GM18517 (cell line): Measurements from ENCODE around the gene ABHD15.
"Not testable (repeated sequence)": the region's sequence is repeated elsewhere in the genome, so short reads cannot be mapped to it uniquely, and the experiment has no call there.

Experiments
- ATAC-seq: cut with Tn5 transposase; IDR thresholded peaks from one replicate; pipeline ENCODE4 v1.9.1; 2021; ENCODE audit warnings: mild to moderate bottlenecking, moderate library complexity; ENCODE audit not compliant: unreplicated experiment

The ABHD15 gene

DNA sequence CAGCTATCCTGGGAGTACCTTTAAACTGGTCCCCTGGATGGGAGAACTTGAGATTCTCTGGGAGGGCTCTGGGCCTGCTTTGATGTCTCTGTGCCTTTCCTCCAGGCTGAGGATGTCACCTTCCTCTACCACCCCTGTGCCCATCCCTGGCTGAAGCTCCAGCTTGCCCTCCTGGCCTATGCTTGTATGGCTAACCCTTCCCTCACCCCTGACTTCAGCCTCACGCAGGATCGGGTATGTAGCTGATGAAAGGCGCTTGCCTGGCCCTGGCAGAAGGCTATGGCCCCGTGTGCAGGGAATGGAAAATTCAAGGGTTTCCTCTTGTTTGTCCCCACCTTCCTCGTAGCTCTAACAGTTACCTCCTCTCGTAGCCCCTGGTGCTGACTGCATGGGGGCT, 4.6 kb upstream of the ABHD15 start:
- no peak for ATAC-seq

DNA sequence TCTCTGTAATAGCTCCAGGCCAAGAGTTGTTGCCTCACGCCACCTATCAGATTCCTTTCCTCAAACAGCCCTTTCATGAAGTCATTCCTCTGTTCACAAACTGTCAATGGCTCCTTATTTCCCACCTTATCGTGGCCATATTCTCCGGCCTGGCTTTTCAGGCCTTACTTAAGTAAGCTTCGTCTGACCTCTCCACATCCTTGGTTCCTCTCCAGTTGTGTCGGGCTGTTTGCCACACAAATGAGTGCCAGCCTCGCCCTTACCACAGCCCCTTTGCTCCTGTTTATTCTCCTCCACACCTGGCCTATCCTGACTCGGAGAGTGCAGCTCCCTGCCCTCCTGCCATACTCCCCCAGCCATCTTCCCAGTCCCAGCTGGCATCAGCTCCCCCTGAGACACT, 3.7 kb upstream of the ABHD15 start:
- no peak for ATAC-seq

DNA sequence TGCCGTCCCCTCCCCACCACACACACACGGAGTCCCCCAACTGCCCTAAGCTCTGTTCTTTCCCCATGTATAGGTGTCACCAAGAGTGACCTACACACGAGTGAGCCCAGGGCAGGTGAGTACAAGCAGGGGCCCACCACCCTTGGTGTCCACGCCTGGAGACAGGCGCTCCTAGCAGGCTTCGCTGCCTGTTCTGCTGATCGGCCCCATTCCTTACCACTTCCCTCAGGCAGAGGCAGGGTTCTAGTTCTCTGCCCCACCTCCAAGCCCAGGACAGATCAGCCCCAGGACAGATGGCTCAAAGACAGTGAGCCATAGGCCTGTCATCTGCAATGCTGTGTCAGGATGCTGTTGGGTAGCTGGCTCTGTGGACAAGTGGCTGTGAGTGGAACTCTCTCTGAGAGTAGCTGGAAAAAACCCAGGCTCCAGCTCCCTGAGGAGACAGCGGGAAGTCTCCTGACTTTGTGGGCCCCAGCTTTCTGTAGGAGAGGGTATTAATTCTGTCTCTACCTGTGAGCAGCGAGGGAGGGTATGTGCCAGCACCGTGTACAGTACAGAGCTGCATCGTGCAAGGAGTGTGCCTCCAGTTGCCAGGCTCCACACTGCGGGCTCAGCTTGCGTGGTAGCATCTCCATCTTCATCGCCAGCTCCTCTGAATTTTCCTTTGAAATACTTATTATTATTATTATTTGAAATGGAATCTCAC, 2.6 kb upstream of the ABHD15 start:
- ATAC-seq = no peak

DNA sequence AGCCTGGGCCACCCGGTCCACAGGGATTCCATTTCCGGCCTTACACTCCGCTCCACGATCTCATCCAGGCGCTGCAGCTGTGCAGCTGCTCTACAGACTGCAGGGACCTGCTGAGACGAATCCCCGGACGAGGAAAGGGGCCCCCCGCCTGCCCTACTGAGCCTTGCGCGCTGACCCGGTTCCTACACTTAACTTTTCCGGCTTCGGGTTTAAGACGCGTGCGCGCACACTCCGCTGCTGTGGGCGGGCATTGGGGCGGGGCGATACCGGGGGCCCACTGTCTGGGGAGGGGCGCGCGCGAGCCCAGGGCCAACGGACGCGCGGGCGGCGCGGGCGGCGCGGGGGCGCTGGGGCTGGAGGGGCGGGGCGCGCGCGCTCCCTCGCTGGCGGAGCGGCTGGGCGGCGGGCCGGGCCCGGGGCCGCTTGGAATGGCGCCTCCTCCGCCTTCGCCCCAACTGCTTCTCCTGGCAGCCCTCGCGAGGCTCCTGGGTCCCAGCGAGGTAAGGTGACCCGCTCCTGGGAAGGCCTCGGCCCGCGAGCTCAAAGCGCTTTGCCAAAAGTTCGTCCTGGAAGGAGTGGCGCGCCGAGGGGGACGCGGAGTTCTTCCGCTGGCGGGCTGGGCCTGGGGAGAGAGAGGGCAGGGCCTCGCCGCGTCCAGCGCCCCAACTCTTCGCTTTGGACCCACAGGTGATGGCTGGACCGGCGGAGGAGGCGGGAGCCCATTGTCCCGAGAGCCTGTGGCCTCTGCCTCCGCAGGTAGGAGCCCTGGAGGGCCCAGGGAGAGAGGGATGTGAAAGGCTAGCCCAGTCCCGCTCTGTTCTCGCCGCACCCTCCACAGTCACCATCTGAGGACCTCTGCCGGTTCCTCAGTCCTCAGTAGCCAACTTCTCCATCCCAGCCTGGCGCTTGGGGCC, 1.8 kb upstream of the ABHD15 start, which contains the start of gene TP53I13:
Gene TP53I13 (plus strand): TSS at position 371 of the 914 bp plus-strand sequence. CDS start 58 bp downstream, at position 429.
- ATAC-seq = peak; percentile 24

DNA sequence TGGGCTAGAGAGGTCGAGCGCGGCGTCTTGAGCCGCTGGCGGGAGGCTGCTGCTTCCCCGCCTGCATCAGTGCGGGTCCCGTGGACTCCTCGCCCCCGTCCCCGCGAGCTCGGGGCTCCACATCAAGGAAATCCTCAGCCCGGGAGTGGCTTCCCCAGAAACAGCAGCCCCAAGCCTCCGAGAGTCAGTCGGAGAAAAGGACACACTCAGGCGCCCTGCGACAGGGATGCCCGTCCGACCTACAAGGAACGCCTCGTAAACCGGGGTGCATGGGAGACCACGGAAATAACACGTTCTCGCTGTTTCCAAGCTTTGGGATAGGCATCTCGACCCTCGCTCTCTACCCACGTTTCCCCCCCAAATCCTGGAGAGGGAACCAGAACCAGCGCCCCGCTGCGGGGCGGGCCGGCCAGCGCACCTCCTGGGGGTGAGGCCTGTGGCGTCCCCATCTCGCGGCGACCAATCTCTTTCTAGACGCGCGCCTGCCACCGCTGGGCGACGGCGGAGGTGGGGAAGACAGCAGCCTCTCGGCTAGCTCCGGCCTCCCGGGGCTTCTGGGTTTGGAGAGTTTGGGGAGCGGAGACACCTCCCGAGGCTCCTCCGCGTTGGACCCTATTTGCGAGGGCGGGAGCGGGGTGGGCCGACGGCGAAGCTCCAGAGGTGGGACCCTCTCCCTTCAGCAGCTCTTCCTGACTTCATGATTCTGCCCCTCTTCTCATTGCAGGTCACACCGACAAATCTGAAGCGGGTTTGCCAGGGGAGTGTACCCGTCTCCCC, 905 bp upstream of the ABHD15 start:
- peak; percentile 40 for ATAC-seq

DNA sequence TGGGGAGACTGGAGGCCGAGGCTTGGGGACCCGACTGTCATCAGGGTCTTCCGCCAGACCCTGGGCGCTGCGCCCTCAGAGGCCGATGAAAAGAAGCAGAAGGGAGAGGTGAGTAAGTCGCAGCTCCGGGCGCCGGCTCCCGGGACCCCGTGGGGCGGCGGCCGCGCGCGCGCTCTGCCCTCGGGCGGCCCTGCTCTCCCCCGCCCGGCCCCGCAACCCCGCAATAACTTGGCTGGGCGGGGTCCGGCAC, 392 bp upstream of the ABHD15 start:
- peak; percentile 6 for ATAC-seq

DNA sequence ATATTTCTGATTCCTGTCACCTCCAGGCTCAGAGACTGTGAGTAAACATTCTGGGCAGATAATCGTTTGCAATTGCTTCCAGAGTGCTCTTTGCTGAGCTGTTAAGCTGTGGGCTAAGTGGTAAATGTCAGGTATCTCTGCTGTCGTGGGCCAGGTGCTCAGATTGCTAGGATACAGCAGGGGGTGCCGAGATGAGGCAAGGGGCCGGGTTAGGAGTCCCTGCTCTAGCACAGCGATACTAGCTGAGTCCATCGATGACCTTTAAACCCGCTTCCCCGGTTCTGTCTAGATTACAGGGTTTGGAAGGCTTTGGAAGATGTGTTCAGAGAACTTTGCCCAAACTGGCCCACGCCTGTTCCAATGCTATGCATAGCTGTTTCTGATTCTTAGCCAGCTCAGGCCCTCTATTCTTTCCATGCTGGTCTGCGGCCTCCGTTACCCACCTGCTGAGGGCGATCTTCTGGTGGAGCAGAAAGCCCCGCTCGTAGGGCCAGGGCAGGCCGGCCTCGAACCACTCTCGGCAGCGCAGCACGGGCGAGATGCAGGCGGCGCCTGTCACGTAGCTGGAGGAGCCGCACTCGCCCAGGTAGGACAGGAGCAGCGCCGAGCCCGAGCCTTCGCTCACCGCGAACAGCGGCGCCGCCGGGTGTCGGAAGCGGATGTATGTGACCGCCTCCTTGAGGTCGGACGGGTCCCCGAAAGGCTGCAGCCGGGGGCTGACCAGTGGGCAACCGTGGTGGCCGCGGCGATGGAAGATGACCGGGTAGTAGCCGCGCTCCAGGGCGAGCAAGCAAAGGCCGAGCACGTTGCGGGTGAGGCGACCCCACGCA, 979 bp downstream of the ABHD15 start:
- ATAC-seq = peak; percentile 13

DNA sequence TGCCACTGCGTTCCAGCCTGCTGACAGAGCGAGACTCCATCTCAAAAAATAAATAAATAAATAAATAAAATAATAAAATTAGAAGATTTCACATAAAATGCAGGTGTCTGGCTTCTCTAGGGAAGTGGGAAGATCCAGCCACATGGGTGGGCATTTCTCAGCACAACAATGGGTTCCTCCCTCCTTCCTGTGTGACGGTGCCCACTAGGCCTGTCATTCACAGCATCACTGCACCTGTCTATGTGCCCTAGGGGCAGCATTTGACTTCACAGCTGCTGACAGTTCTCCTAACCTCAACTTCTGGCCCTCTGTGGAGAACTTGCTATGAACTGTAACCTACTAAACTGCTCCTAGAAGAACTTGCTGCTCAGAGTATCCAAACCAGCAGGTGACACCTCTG, 3.0 kb downstream of the ABHD15 start:
- no peak for ATAC-seq

DNA sequence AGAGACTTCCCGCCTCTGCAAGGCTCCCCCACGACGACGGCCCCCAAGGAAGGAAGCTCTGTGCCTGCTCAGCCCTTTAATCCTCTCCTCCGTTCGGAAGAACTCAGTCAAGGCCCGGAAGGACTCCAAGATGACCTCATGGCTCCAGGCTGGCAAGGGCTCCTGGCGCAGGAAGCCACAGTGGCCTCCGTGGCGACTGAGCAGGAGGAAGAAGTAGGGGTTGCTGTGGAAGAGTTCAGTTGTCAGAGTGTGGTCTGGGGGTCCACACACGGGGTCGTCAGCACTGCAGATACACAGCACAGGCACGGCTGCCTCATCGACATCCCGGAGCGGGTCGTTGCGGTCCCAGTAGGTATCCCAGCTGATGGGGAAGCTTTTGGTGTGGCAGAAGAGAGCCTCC, 4.2 kb downstream of the ABHD15 start:
- ATAC-seq = no peak

DNA sequence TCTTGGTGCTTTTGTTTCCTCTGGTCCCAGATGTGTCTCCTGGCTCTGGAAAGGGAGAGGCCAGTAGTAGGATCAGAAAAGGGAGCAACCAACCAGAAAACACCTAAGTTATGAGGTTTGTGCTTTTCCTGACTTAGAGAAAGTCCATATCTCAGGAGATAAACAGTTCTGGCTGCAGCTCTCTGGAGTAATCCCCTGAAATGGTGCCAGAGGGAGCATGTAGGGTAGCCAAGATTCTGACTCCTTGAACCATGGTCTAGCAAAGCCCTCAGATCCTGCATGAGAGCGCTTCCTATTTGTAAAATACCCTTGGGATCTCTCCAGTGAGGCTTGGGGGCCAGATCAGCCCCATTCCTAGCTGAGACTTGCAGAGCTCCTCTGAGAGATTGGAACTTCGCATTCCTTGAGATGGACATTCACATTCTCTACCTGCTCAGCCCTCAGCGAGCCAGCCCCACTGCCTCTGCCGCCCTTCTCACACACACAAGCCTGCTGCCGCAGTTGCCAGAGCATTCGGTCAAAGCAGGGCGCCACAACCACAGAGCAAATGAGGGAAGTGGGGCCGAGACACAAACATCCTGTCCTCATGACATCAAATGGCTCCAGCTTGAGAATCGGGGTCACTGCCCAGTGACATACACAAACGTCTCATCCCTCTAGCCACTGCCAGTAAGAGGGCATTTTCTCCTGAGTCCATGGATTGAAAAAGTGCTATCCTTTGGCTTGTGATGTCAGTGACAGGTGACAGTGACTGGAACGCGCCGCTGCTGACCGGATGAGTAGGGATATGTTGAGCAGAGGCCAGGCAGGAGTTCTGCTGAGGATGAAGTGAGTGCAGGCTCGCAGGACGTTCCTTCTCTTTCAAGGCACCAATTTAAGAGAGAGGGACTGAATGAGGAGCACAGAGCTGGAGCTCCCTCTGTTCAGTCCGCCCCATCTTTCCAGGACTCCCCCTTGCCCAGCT, 5.0 kb downstream of the ABHD15 start:
- ATAC-seq = no peak

DNA sequence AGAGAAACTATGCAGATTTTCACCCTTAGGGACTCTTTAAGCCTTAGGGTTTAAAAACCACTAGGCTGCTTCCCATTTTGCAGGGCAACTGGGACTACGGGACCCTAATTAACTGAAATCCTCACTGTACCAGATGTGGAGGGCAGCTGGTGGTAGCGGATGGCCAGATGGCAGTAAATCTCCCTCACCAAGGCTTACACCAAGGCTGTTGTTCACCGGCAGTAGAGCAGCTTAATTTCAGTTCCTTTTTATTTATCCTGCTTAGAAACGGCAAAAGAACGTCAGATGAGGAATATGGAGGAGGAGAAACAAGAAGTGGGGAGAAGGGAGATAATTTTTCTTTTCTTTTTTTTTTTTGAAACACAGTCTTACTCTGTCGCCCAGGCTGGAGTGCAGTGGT, 6.5 kb downstream of the ABHD15 start:
- no peak for ATAC-seq

DNA sequence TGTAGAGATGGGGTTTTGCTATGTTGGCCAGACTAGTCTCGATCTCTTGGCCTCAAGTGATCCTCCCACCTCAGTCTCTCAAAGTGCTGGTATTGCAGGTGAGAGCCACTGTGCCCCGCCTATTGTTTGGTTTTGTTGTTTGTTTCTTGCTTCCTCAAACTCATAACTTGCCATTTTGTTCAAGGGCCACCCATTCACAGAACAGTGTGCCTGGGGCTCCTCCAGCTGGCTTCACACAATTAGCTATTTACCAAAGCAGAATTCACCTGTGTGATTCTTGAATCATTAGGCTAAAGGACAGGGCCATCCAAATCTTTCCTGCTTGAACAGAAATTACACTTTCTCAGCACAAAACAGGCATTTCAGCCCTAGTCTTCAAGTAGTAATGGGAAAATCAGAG, 7.2 kb downstream of the ABHD15 start:
- no peak for ATAC-seq

DNA sequence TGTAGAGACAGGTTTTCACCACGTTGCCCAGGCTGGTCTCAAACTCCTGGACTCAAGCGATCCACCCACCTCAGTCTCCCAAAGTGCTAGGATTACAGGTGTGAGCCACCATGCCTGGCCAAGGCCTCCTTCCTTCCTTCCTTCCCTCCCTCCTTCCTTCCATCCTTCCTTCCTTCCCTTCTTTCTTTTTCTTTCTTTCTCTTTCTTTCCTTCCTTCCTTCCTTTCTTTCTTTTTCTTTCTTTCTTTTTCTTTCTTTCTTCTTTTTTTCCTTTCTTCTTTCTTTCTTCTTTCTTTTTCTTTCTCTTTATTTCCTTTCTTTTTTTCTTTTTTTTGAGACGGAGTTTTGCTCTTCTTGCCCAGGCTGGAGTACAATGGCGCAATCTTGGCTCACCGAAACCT, 8.7 kb downstream of the ABHD15 start:
- ATAC-seq = not testable (repeated sequence)

DNA sequence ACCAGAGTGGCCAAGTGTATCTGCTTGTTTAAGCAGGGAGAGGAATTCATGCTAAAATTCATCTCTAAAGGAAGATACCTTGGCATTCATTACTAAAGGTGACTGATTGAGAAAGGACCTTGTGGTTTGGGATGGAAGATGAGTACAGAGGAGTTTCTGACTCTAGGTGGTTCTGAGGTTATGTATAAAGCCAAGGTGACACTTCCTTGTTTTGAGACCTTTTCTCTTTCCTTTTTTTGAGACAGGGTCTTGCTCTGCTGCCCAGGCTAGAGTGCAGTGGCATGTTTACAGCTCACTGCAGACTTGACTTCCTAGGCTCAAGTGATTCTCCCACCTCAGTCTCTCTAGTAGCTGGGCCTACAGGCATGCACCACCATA, 9.1 kb downstream of the ABHD15 start:
- ATAC-seq = no peak

DNA sequence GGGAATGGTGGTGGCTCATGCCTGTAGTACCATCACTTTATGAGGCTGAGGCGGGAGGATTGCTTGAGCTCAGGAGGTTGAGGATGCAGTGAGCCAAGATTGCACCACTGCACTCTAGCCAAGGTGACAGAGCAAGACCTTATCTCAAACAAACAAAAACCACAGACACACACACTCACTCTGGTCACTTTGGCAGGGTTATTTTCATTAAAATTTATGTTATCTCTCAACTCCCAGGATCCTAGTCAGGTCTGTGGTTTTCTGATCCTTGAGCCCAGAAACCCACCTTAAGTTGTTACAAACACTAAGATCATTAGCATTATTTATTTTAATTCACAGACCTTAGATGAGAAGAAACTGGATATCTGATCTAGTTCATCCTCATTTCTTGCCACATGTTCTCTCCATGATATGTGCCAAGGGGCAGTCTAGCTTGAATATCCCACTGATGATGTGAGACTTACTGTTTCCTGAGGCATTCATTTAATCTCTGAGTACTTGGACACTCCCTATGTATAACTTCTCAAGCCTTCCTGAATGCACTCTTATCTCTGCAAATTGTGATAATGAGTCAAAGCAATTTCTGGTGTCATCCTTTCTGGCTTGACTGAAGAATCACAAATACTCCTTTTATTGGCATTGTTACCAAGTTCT, 9.6 kb downstream of the ABHD15 start:
- ATAC-seq = no peak

DNA sequence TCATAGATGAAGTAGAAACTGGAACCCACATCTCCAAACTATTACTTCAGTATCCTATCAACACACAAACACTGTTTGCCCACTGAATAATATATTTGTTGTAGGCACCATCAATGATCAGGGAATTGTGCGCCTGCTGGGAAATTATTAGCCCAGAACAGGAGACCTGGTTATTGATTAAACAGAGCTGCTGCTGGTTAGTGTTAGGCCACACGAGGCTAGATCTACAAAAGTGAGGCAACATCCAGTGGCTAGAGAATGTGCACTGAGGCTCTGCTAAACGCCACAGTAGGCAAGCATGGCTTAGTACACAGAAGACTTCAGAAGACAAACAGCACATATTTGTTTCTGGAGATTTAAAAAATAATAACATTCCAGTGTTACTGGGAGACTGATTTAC, 11.0 kb downstream of the ABHD15 start:
- no peak for ATAC-seq

DNA sequence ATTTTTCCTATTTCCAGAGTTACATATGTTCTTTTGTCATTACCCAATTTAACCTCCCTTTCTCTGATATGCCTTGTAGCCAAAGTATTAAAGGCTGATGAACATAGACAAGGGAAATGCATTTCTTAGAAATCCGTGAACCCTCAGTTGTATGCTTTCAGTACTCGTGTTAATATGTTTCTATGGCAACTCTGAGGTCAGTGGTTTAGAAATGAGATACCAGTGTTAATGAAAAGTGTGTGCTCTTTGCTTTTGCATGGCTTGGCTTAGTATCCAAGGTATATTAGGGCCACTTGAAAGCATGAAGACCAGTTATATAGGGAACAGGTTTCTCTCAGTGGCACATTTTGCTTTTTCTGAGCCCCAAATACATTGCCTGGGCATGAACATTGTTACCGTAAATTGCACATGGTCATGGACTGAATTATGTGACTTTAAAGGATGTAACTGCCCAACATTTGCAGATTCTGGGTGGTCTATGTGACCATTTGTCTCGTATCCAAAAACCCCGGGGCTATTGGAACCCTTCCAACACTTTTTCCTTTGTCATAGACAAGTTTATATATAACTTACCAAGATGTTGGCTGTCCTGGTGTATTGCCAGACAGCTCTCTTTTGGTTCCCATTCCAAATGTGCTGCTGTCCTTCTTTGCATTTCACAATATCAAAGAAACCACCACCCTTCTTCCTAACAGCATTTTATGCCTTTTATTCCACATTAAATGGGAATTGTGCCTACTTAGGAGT, 17.5 kb downstream of the ABHD15 start:
- ATAC-seq = no peak

DNA sequence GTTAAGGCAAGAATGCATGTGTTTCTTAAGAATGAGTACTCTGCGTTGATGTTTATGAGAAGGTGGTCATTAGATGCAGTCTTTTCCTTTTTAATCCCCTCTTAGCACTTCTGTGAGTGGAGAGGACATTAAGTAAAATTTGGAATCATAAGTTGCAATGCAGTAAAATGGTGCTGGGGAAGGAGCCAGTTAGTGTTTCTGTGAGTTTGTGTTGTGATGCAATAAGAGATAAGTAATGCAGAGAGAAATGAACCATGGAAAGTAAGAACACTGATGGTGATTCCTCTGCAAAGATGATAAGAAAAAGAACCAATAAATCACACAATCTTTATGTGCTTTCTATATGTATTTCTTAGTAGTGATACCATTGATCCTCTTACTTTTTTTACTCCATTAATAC, 20.0 kb downstream of the ABHD15 start:
- no peak for ATAC-seq

DNA sequence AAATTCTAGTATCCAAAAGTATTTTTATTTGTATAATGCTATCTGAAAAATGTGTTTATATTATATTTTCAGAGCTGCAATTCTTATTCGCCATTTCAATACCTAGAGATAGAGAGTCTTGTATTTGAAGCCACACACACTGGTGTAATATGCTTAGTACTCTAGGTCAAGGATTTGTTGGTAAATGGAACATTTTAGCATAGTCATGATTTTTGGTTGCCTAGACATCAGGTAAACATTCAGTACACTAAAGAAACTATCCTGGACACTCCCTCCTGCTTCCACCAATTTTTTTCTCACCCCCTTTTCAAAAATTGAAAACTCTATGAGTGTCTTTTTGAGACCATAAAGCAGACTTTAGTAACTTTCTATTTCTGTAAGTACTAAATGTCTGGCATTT, 20.8 kb downstream of the ABHD15 start:
- ATAC-seq = no peak
